SIG-M5 treated with dmso at 0.1 percent for 504 hours (cell line): ENCODE data around the gene MGME1.
A peak's percentile ranks its signal among the peaks of the same experiment; 100 is the strongest.
"Not testable (repeated sequence)": the region's sequence is repeated elsewhere in the genome, so short reads cannot be mapped to it uniquely, and the experiment has no call there.

Source experiments
- DNase-seq: peaks from one replicate; lab custom pipeline; 2025; ENCODE audit not compliant: unreplicated experiment; lab: John Stamatoyannopoulos, UW

MGME1 gene

DNA sequence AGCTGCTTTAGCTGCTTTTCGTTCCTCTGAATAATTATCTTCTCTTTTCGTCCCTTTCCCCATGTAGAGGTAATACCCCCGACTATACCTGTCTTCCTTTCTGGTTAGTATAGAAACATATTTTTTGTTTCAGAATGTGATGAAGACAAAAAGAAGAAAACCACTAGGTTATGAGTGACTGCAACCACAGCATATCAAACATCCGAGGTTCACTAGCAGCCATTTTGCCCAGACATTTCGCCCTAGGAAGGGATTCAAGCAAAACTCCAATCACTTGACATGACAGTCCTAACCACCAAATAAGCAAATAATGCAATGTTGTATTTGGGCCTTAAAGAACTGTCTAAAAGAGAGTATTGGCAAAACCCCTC lies 9.6 kb upstream of the MGME1 start:
- DNase-seq: no peak

DNA sequence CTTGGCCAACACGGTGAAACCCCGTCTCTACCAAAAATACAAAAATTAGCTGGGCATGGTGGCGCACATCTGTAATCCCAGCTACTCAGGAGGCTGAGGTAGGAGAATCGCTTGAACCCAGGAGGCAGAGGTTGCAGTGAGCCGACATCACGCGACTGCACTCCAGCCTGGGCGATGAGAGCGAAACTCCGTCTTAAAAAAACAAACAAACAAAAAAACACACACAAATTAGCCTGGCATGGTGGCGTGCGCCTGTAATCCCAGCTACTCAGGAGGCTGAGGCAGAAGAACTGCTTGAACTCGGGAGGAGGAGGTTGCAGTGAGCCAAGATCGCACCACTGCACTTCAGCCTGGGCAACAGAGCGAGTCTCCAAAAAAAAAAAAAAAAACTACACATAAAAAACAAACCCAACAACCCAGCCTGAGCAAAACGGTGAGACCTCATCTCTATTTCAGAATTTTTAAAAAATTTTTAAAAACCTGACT lies 8.4 kb upstream of the MGME1 start:
- DNase-seq: not testable (repeated sequence)

DNA sequence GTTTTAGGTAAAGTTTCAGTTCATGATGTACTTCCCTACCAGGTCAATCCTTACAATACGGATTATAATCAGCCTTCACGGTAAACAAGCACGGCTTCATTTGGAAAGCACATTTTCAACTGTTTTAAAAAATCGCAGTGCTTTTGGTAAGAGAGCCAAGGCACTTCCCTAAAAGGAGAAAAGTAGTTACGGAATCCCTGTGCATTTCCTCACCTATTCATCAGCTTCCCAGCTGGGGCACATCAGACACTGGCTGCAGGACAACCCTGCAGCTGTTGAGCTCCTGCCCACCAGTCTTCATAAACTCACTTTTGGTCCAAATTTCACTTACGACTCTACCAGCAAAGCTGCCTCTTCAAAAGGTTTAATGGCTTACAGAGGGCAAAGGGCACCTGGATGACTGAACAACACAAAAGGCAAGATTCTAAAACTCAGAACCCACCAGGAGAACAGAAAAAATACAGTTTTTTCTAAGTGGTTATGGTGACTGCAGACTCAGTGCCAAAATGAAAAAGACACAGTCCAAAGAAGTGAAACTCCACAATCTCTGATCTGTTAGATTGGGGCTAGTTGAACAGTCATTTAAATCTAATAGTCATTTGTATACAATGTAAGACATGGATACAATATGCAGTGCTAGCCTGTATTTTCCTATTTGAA lies 7.8 kb upstream of the MGME1 start:
- no peak for DNase-seq

DNA sequence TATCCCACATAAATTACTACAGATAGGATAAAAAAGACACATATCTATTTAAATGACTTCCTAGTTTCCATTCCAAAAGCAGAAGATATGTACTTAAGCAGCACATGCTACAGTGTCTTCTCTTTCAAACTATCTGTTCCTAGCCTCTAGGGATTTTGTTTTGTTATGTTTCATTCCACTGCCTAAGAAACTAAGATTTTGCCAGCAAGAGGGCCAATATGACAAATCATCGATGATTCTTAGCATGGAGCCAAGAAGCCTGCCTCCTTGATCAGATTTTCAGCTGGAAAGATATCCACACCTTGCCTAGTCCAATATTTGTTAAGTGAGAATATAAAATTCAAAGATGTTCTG lies 7.3 kb upstream of the MGME1 start:
- no peak for DNase-seq

DNA sequence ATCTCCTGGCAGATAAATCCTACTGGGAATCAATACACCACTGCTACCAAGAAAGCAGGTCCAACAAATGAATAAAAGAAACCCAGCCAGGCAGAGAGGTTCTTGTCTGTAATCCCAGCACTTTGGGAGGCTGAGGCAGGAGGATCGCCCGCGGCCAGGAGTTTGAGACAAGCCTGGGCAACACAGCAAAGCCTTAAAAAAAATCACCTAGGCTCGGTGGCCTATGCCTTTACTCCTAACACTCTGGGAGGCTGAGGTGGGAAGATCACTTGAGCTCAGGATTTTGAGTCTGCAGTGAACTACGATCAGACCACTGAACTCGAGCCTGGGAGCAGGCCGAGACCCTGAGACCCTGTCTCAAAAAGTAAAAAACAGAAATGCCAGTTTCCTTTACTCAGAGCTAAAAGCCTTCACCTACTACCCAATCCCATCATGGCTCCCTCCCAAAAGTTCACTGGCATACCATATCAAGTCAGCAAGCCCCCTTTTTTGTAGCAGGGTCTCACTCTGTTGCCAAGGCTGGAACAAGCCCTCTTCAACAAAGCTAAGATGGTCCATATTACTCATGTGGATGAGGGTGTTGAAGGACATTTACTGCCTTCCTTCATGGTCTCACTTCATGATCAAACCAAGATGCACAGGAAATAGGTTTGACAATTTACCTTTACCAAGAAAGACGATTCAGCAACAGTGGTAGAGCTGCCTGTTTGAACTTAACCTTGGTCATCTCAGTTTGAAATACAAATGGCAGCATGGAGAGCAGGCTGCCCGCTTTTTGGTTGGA lies 5.5 kb upstream of the MGME1 start:
- DNase-seq: no peak

DNA sequence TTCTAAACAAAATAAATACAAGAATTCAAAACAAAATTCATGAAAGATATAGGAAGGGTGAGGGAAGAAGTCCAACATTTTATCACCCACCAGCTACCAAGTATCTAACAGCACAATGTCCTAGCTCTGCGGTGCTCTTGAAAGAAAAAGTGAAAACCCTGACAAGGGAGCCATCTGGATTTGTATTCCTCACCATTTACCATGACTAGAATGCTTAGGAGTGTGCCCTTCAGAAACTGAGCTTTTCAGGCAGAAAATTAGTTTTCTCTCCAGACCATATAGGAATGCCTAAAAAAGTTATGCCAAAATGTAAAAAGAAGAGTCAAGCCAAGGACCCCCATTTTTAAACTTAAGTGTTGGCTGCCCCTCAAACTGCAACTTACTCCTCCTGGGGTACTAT lies 4.7 kb upstream of the MGME1 start:
- DNase-seq: no peak

DNA sequence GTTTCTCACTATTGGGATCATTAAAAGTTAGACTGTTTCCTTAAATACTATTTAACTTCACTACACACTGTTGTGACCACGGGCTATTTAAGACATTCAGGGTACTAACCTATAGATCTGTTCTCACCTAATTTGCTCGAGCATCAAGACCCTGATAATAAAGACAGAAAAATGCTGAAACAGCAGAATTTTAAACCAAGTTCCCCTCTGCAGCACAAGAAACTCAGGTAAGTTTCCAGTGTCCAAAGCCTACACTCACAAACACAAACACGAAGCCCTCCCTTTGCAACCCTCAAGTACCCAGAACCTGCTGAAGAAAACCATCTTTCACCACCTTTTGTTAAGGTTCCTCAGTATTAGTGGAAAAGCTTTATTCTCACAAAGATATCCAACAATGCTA lies 4.2 kb upstream of the MGME1 start:
- DNase-seq: no peak

DNA sequence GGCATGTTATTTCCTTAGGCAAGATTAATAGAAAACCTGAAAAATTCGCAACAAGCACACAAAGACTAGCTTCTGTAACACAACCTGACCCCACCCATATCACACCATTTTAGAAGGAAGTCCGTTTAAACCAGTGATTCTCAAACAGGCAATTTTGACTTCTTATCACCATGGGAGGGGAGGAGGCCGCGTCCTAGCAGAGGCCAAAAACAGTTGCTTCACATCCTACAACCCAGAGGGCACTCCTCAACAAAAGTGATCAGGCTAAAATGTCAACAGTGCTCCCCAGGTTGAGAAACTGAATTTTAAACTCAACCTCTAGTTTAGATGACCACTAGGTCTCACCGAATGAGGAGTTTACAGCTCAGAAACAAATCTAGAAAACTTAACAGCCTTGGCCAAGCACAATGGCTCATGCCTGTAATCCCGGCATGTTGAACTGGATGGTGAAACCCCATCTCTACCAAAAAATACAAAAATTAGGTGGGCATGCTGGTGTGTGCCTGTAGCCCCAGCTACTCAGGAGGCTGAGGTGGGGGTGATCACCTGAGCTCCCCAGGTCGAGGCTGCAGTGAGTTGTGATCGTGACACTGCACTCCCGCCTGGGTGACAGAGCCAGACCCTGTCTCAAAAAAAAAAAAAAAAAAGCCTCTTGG lies 3.6 kb upstream of the MGME1 start:
- peak; percentile 57 for DNase-seq

DNA sequence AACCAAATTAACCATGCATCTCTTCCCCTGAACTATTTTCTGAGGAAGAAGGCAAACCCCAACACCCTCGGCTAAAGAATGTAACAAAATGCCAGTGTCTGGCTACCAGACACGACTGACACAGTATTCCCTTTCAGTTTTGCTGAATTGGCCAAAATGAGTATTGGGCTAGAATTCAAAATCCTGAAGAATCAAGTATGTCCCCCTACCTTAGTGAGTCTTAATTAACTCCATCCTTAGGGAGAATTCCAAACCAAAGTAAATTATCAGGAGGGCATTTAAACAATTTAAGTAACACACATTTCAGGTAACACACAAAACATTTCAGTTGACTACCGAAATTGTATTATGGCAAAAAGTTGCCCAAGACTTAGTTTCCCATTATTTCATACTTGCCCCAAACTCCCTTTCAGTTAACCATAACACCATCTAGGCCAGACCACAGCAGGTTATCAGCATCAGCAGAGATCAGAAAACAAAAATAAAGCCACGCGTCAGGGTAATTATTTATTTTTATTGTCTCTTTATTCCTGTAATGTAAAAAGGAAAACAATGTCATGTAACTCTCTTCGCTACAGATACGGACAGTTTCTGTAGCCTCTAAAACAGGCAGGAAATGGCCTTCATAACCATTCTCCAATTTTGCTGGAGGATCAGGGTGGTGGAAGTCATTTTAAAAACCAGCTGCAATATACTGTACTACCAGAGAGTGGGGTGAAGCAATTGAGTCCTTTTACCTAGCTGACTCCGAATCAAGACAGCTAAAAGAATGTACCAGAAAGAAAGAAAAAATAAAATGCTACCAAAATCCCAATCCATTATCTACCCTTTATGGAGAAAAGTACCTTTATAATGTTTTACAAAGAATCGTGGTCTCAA lies 2.1 kb upstream of the MGME1 start:
- DNase-seq: peak; percentile 74

DNA sequence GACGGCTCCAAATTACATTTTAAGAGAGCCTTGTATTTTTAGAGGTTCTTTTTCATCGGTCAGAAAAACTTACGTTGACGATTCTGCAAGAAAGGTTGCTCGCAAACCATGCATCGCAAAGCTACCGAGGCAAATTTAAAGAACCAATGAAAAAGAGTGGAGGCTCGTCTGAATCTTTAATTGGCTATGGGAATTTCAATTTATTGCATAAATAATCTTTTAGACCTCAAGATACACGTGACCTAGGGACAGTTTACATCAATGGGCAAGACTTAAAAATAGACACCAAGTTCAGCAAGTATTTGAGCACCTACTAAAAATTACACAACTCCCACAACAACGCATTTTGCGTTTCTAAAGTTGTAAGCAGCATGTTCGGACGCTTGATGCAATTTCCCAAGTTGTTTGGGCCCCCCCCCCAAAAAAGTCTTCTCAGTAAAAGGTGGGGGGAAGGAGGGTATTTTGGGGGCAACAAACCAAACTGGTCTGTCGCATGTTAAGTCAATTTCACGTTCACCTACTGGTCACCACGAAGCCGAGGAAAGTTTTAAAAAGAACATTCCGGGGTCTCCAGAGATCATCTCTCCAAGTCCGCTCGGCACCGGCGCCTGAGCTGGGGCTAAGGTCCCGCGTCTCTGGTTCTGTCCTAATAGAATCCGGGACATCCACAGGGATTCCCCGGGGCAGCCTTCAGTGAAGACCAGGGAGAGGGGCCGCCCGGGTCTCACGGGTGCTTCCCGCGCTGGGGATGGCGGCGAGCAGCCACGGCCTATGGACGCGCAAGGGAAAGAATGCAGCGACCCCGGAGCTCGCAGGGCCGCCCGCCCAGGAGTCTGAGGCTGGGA lies 1.1 kb upstream of the MGME1 start:
- DNase-seq: peak; percentile 54

DNA sequence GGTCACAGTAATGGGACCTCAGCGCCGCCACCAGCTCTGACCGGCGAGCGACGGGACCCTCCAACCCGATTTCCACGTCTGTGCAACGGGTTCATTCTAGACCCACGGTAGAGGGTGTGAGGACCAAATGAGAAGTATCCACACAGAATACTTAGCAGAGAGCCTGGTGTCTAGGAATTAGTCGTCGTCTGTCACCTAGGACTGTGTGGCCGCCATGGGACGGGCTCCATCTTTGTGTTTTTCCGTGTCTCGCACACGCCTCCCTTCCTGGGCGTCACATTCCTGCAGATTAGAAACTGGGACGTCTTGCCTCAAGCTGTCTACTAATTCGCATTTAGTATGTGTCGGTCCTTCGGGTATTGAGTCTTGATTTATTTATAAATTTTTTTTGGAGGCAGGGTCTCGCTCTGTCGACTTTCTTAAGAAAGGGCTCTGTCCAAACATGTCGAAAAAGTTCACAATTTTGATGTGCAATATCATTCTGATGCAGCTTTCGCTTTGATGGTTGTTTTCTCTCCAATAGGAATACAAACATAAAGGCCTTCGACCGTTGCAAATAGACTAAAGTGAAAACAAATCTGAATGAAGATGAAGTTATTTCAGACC lies 563 bp downstream of the MGME1 start:
- DNase-seq: peak; percentile 61

DNA sequence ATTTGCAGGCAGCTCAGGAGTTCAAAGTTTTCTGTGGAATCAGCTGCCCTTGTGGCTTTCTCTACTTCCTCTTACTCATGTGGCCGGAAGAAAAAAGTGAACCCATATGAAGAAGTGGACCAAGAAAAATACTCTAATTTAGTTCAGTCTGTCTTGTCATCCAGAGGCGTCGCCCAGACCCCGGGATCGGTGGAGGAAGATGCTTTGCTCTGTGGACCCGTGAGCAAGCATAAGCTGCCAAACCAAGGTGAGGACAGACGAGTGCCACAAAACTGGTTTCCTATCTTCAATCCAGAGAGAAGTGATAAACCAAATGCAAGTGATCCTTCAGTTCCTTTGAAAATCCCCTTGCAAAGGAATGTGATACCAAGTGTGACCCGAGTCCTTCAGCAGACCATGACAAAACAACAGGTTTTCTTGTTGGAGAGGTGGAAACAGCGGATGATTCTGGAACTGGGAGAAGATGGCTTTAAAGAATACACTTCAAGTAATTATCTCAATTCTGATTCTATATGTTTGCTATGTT lies 1.1 kb downstream of the MGME1 start:
- peak; percentile 97 for DNase-seq

DNA sequence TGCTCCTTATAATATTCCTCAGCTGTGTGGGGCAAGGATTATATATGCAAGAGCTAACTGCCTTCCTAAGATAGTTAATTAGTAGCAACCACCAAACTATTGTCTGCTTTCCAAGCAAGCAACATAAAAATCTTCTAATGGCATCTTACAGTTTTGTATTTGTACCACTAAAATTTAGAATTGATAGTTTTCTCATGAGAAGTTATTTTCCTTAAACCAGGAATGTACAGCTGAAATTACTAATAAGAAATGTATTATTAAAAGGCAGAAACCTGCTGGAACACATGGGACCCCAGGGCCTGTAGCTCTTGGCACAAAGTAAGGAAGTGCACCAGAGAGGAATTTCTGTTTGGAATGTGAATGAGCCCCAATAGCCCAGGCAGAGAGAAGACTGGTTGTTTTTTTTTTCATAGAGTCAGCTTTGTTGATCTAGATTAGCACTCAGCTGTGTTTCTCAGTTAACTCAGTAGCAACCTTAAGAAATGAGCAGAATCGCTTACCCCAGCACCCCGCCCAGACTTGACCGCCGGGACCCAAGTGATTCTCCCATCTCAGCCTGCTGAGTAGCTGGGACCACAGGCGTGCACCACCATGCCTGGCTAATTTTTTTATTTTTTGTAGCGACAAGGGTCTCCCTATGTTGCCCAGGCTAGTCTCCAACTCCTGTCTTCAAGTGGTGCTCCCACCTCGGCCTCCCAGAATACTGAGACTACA lies 2.6 kb downstream of the MGME1 start:
- no peak for DNase-seq

DNA sequence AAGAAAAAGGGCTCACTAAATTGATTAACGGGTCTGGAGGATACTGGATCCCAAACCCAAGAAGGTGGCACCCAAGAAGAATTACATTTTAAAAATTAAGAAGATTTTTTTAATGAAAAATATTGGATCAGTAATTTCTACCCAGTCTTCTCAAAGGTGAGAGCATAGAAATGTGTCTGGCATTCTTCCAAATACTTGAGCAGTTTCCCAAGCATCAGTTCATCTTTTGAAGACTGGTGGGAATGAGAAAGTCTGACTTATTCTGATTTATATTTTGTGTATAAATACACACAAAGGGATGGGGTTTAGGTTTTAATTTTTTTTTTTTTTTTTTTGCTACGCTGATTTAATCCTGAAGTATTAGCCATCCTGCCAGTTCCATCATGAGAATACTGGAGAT lies 3.3 kb downstream of the MGME1 start:
- DNase-seq: no peak

DNA sequence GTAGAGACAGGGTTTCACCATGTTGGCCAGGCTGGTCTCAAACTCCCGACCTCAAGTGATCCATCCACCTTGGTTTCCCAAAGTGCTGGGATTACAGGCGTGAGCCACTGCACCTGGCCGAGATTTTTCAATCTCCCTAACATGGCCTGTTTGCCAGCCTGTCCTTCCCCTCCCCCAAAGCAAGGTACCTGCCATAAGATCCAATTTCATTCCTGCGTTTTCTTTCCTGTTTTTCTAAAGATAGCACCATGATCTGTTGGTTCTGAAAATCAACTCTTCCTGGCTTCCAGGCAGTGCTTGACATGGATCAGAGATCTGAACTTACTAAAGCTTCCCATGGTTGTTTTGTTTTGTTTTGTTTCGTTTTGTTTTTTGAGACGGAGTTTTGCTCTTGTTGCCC lies 7.5 kb downstream of the MGME1 start:
- DNase-seq: no peak

DNA sequence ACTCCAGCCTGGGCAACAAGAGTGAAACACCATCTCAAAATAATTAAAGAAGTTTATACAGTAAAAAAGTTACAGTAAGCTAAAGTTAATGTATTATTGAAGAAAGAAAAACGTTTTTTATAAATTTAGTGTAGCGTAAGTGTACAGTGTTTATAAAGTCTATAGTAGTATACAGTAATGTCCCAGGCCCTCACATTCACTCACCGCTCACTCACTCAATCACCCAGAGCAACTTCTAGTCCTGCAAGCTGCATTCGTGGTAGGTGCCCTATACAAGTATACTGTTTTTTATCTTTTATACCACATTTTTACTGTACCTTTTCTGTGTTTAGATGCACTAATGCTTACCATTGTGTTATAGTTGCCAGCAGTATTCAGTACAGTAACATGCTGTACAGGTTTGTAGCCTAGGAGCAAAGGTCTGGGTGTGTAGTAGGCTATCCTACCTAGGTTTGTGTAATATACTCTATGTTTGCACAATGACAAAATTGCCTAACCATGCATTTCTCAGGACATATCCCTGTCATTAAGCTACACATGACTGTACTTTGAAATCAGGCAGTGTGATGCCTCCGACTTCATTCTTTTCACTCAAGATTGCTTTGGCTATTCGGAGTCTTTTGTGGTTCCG lies 16.7 kb downstream of the MGME1 start:
- peak; percentile 20 for DNase-seq

DNA sequence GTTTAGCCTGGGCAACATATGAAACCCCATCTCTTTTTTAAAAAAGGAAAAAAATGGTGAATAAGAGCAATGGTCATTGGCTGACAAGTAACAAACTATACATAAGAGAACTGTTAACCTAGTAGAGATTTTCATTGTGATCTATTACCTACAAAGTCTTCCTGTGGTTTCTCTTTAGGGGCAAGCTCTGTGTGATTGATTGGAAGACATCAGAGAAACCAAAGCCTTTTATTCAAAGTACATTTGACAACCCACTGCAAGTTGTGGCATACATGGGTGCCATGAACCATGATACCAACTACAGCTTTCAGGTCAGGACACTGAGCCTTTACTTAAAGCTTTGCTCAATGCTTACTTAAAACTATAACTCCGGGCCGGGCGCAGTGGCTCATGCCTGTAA lies 19.2 kb downstream of the MGME1 start:
- DNase-seq: no peak

DNA sequence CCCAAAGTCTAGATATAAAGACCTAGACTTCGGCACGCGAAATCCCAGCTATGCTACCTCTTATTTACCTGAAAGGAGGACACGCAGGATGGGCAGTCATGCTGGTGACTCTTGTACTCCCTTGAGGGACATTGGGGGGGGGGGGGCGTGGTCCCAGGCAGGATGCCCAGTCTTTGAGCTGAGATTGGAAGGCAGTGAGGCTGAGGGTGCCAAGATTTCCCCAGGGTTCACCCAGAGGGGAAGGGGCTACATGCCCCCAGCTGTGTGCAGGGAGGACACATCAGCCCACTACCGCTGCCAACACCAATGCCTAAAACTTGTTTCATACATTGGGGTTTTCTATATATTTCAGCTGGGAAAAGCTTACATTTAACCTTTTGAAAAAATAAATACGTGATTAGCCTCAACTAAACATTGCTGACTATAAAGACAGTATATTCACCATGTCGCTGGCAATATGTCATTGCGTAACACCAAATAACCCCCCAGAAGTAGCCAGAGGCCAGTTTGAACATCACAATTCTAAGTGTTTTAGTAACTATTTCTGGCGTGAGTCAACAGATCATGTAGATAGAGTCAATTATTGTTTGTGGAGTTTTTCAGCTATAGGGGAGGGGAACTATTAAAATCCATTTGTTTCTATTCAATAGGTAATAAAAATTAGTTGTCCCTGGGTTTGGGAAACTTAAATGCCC lies 21.6 kb downstream of the MGME1 start:
- DNase-seq: no peak
